GM18873 (cell line): Measurements from ENCODE around the gene BTBD1.
A peak's percentile ranks its signal among the peaks of the same experiment; 100 is the strongest.

ENCODE experiments used
- ATAC-seq: cut with Tn5 transposase; IDR thresholded peaks from one replicate; pipeline ENCODE4 v1.9.1; 2021; ENCODE audit warnings: mild to moderate bottlenecking, moderate library complexity, moderate number of reproducible peaks; ENCODE audit not compliant: unreplicated experiment, low FRiP score

The BTBD1 gene

GRCh38 chr15:82999905-83000671 lies 67.0 kb downstream of the BTBD1 start:
- no peak for ATAC-seq

DNA sequence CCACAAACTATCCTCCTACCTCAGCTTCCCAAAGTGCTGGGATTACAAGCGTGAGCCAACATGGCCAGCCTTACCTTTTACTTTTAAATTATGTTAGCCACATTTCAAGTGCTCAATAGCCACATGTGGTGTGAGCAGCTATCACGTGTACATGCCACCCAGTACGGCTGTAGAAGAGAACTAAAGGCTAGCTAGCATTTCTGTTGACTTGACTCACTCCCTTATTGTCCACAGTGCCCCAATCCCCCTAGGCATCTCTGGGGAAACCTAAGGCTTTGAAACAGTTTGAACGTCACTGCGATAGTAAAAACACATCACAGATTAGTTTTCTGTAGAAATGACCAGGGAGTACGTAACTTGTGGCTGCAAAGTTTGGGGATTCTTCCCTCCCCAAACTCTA lies 67.6 kb downstream of the BTBD1 start:
- ATAC-seq, result no peak

DNA sequence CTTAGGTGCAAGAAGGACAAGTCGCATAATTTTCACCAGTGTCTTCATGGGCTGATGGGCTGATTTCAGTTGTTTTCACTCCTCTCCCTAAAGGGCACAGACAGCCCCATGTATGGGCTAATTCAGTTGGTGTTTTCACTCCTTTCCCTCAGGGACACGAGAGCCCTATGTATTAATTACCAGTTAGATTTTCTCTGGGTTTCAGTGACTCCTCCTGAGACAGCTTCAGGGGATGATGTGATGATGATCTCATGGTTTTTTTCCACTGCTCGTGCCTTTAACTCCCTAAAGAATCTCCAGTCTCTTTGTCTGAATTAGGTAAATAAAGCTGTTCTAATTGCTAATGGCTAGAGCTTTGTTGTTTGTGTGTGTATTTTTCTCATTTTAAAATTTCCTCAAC lies 71.1 kb downstream of the BTBD1 start:
- no peak for ATAC-seq

DNA sequence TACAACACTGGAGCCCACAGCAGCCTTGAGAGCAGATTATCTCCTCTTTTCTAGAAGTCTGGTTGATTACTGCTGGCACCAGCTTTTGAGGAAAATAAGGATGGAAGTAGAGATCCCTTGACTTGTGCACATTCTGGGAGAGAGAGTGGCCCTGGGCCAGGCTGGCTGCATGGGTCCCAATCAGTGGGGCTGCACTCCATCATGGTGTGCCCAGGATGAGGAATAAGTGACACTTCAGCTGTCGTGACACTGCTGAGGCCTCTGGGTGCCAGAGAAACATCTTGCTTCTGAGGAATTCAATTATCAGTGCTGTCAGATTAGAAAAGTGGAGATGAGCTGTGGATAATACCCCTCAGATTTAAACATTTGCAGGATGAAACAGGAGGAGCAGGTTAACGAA lies 72.0 kb downstream of the BTBD1 start:
- ATAC-seq, result no peak

DNA sequence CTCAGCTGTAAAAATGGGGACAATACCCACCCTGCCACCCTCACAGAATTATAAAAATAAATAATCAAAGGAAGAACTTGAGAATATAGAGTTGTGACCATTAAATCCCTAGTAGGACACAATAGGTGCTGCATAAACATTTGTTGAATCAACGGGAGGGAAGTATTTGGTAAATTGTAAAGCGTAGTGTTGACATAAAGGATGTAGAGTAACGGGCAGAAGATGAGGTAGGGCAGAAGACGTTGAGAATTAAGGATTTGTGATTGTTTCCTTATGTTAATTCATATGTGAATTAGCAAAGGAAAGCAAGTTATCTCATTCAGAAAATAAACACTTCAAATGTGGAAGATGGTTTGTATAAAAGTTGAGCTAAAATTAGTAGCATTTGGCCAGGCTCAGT lies 73.9 kb downstream of the BTBD1 start:
- ATAC-seq, result no peak

DNA sequence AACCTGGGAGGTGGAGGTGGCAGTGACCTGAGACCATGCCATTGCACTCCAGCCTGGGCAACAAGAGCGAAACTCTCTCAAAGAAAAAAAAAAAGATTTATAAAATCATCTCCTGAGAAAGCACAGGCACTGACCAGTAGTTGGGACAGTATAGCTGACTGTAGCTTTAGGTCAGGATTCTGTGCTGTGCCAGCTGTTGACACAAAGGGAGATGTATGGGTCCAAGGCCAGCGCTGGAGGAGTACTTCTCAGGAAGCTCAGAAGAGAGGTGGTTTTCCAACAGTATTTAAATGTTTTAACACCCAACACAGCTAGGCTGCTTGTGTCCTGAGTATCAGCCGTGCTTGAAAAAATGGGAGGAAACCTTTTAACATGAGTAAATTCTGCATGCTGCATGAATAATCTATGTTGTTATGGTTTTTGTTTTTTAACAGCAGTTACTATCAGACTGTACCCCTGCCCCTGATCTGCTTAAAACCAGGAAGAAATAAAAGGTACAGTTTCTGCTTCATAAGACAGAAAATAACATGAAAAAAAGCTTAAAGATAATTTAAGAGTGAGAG lies 74.5 kb downstream of the BTBD1 start:
- ATAC-seq, result no peak

- ATAC-seq, result no peak
Measured at GRCh38 chr15:82986442-82986780, 80.6 kb downstream of the BTBD1 start.

GRCh38 chr15:82985688-82986441 lies 81.2 kb downstream of the BTBD1 start, which contains the start of gene RAMAC:
RAMAC (plus strand) TSS chr15:82986210; CDS start chr15:82989019, 2,809 bp downstream.
- peak; percentile 92 for ATAC-seq

GRCh38 chr15:82980981-82981380 lies 86.1 kb downstream of the BTBD1 start:
- ATAC-seq, result no peak

DNA sequence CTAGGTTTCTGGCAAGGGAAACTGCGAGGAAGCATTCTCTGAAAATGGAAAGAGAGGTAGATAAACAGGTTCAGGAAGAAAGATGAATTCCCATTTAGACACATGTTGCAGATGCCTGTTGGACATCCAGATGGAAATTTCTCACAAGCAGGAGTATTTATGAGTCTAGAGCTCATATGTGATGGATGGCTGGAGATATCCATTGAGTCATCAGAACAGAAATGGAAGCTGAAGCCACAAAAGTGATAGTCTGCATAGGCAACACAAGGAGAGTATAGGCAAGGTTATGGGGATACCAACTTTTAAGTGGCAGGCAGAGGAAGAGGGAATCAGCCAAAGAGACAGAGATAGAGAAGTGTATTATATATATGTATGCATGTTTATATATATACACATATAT lies 87.3 kb downstream of the BTBD1 start:
- no peak for ATAC-seq

GRCh38 chr15:82978438-82978837 lies 88.6 kb downstream of the BTBD1 start:
- ATAC-seq, result no peak

- ATAC-seq, result no peak
Measured at GRCh38 chr15:82977076-82977475, 90.0 kb downstream of the BTBD1 start.

- ATAC-seq, result no peak
Measured at GRCh38 chr15:82972990-82973389, 94.1 kb downstream of the BTBD1 start.

DNA sequence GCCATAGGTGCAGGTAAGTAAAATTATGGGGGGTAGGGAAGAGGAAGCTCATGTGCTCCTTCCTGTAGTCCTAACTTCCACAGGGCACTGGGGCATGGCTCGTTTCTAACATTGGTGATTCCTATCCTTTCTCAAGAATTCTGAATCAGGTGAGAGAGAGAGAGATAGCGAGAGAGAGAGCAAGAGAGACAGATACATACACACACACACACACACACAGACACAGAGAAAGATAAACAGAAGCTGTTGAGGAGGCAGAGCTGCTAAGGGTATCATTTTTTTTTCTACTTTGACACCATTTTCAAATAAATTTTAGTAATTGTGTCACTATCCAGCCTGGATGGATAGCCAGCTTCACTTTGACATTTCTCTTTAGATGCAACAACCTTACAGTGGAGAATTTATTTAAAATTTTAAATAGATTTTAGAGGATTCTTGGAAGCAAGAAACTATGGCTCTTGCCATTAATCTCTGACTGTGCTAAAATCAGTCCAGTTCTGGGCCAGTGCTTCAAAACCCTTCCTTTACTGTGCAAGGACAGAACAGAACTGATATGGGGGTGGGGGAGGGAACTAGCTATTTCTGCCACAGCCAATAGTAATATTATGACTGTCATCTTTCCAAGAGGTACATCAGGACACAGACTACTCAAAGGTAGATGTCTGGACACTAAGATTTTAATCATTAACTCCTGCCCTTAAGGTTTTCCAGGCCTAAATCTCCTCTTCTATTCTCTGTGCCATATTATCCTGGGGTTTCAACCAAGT lies 95.7 kb downstream of the BTBD1 start:
- ATAC-seq, result no peak

GRCh38 chr15:82970696-82971095 lies 96.4 kb downstream of the BTBD1 start:
- ATAC-seq, result no peak

DNA sequence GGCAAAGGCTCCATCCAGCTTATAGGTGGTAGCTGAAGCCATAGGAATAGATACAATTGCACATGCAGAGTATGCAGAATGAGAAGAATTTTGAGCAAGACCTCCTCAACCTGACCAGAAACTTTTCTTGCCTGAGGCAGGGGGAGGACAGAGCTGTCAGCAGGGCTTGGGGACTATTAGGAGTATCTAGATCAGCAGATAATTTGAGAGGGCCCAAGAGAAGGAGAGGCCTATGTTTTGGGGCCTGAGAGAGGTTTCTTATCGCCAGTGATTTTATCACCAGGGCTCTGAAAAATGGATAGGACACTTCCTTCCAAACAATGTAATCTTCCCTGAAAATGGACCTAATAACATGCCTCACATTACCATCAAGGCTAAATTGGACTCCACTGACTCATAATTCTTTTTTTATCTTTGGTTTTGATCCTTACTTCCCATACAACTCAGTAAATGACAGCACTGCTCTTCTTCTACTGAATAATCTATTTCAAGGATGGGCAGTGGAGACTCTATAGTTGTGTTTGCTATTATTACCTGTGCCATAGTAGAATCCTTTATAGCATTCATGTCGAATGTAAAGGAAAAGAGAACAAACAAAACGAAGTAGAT lies 96.9 kb downstream of the BTBD1 start:
- no peak for ATAC-seq

GRCh38 chr15:82969353-82969752 lies 97.7 kb downstream of the BTBD1 start:
- no peak for ATAC-seq

DNA sequence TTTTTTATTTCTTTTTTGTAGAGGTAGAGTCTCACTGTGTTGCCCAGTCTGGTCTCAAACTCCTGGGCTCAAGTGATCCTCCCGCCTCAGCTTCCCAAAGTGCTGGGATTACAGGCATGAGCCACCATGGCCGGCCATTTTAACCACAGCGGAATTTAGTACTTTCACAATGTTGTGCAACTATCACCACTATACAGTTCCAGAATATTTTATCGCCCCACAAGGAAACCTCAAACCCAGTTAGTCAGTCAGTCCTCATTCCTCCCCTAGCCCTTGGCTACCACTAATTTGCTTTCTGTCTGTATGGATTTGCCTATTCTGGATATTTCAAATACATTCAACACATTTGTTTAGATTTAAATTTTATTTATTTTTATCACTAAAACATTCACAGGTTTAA lies 99.0 kb downstream of the BTBD1 start:
- ATAC-seq, result no peak

GRCh38 chr15:82966671-82967071 lies 100.4 kb downstream of the BTBD1 start:
- no peak for ATAC-seq
